Astrocyte (in vitro differentiated cells and primary cell): ENCODE results near the gene MYO16. TPM values are rescaled to one million over a fixed set of nuclear protein-coding genes. Genes with fewer than 3 reads are reported as not detected.

Experiments
- DNase-seq: peaks from one replicate; pipeline ENCODE4 v3.0.0-alpha.2; 2010; ENCODE audit warnings: low read depth
- FAIRE-seq: peaks from 2 replicates; lab custom pipeline; 2011; peaks lifted over from hg19 to GRCh38; lab: Jason Lieb, UNC
- H2AFZ ChIP-seq: 2 replicates; pipeline ENCODE4 v1.6.0; 2012; ENCODE audit warnings: low read depth, low read length, inconsistent platforms
- H3K27ac ChIP-seq: 2 replicates; pipeline ENCODE4 v1.5.1; 2011; ENCODE audit warnings: low read depth, low read length, inconsistent platforms
- H3K27me3 ChIP-seq: 2 replicates; pipeline ENCODE4 v1.6.0; 2011; ENCODE audit warnings: low read length, inconsistent platforms; ENCODE audit not compliant: insufficient read depth
- H3K36me3 ChIP-seq: 2 replicates; pipeline ENCODE4 v1.5.1; 2011; ENCODE audit warnings: low read length, inconsistent platforms; ENCODE audit not compliant: insufficient read depth
- H3K4me1 ChIP-seq: 2 replicates; pipeline ENCODE4 v1.5.1; 2011; ENCODE audit warnings: low read length, inconsistent platforms; ENCODE audit not compliant: insufficient read depth
- H3K4me2 ChIP-seq: 2 replicates; pipeline ENCODE4 v1.6.0; 2012; ENCODE audit warnings: low read length, inconsistent platforms
- H3K4me3 ChIP-seq: 2 replicates; pipeline ENCODE4 v1.5.1; 2011; ENCODE audit warnings: low read depth, mild to moderate bottlenecking, low read length, inconsistent platforms; ENCODE audit not compliant: insufficient read depth
- H3K79me2 ChIP-seq: 2 replicates; pipeline ENCODE4 v1.6.0; 2012; ENCODE audit warnings: mild to moderate bottlenecking, low read length, inconsistent platforms; ENCODE audit not compliant: insufficient read depth
- H3K9ac ChIP-seq: 2 replicates; pipeline ENCODE4 v1.6.0; 2012; ENCODE audit warnings: mild to moderate bottlenecking, low read length, inconsistent platforms
- H3K9me3 ChIP-seq: 2 replicates; pipeline ENCODE4 v1.5.1; 2012; ENCODE audit warnings: low read depth, mild to moderate bottlenecking, low read length, inconsistent platforms; ENCODE audit not compliant: insufficient read depth
- H4K20me1 ChIP-seq: 2 replicates; pipeline ENCODE4 v1.6.0; 2012; ENCODE audit warnings: low read length, inconsistent platforms; ENCODE audit not compliant: insufficient read depth
- H3K27ac Mint-ChIP-seq: one replicate; pipeline ENCODE4 v1.8.0; 2021; ENCODE audit warnings: mild to moderate bottlenecking, mixed read lengths; ENCODE audit not compliant: unreplicated experiment
- H3K27me3 Mint-ChIP-seq: one replicate; pipeline ENCODE4 v1.8.0; 2021; ENCODE audit warnings: low read depth, mixed read lengths; ENCODE audit not compliant: unreplicated experiment
- H3K36me3 Mint-ChIP-seq: one replicate; pipeline ENCODE4 v1.8.0; 2021; ENCODE audit warnings: low read depth, mixed read lengths; ENCODE audit not compliant: unreplicated experiment
- H3K4me1 Mint-ChIP-seq: one replicate; pipeline ENCODE4 v1.8.0; 2021; ENCODE audit warnings: low read depth, mixed read lengths; ENCODE audit not compliant: unreplicated experiment
- H3K4me3 Mint-ChIP-seq: one replicate; pipeline ENCODE4 v1.8.0; 2021; ENCODE audit warnings: mild to moderate bottlenecking, moderate library complexity, mixed read lengths; ENCODE audit not compliant: unreplicated experiment
- H3K9me3 Mint-ChIP-seq: one replicate; pipeline ENCODE4 v1.8.0; 2021; ENCODE audit warnings: mild to moderate bottlenecking, mixed read lengths; ENCODE audit not compliant: unreplicated experiment
- CTCF ChIP-seq: IDR thresholded peaks from 2 replicates; pipeline ENCODE4 v1.5.1; 2011; ENCODE audit warnings: low read depth, mild to moderate bottlenecking, inconsistent platforms, low read length, moderate library complexity; ENCODE audit not compliant: insufficient read depth
- EZH2 ChIP-seq: IDR thresholded peaks from 2 replicates; pipeline ENCODE4 v1.6.1; 2012; ENCODE audit warnings: mild to moderate bottlenecking, low read length, inconsistent platforms; ENCODE audit not compliant: insufficient read depth
- total RNA-seq: library from RNA; stranded (reverse); gene quantifications from 2 replicates; pipeline ENCODE4 v1.2.1, GENCODE V29; 2021

Gene MYO16
- total RNA-seq, 1 donor from 2014 or later: 0.14 TPM

GRCh38 chr13:109172136-109172535 lies 542.7 kb downstream of the MYO16 start:
- Histone ChIP-seq H3K79me2 (no peaks in the 10 kb centered on the region), H3K9me3 (no peaks in the 10 kb centered on the region), H3K36me3 (no peaks in the 10 kb centered on the region), H2AFZ (no peak overlapping the region), H3K27me3 (no peaks in the 10 kb centered on the region), H3K4me1 (no peaks in the 10 kb centered on the region), H3K27ac (no peak overlapping the region), H3K9ac (no peak overlapping the region), H3K4me2 (no peak overlapping the region), H4K20me1 (no peaks in the 10 kb centered on the region), H3K4me3 (no peak overlapping the region)
- Mint-ChIP-seq H3K9me3 (peaks cover 2% of the 10 kb centered on the region), H3K27ac (no peak overlapping the region), H3K27me3 (no peaks in the 10 kb centered on the region), H3K36me3 (no peaks in the 10 kb centered on the region), H3K4me3 (no peak overlapping the region), H3K4me1 (no peaks in the 10 kb centered on the region)
- FAIRE-seq: no peak
- DNase-seq: no peak
- TF ChIP-seq EZH2 (no peak), CTCF (no peak)

- Histone ChIP-seq H3K4me3 (no peak overlapping the region), H3K4me1 (peaks cover 1% of the 10 kb centered on the region), H3K9ac (no peak overlapping the region), H3K27me3 (no peaks in the 10 kb centered on the region), H4K20me1 (no peaks in the 10 kb centered on the region), H3K4me2 (no peak overlapping the region), H3K79me2 (no peaks in the 10 kb centered on the region), H3K36me3 (no peaks in the 10 kb centered on the region), H3K9me3 (no peaks in the 10 kb centered on the region), H3K27ac (no peak overlapping the region), H2AFZ (no peak overlapping the region)
- DNase-seq (no peak), FAIRE-seq (no peak)
- no peaks in the 10 kb centered on the region for H3K27me3 Mint-ChIP-seq
- H3K27ac Mint-ChIP-seq: no peak overlapping the region
- no peak for TF ChIP-seq CTCF
- TF ChIP-seq EZH2: no peak
- no peaks in the 10 kb centered on the region for H3K9me3 Mint-ChIP-seq
- no peak overlapping the region for H3K4me3 Mint-ChIP-seq
- no peaks in the 10 kb centered on the region for H3K36me3 Mint-ChIP-seq
- H3K4me1 Mint-ChIP-seq: peaks cover under 1% of the 10 kb centered on the region
Observed at GRCh38 chr13:109175666-109176065, 546.3 kb downstream of the MYO16 start.

GRCh38 chr13:109180905-109181425 lies 551.6 kb downstream of the MYO16 start:
- Mint-ChIP-seq H3K4me3 (no peak overlapping the region), H3K9me3 (no peaks in the 10 kb centered on the region), H3K27me3 (no peaks in the 10 kb centered on the region), H3K27ac (peak overlapping the region; percentile 90), H3K36me3 (no peaks in the 10 kb centered on the region), H3K4me1 (peaks cover 18% of the 10 kb centered on the region)
- TF ChIP-seq EZH2: no peak
- no peak for TF ChIP-seq CTCF
- peak; percentile 95 for DNase-seq
- no peaks in the 10 kb centered on the region for H3K36me3 ChIP-seq
- H3K79me2 ChIP-seq: no peaks in the 10 kb centered on the region
- no peak overlapping the region for H2AFZ ChIP-seq
- no peaks in the 10 kb centered on the region for H3K27me3 ChIP-seq
- H3K27ac ChIP-seq: peak overlapping the region; percentile 83
- FAIRE-seq: peak; percentile 98
- H3K4me1 ChIP-seq: peaks cover 13% of the 10 kb centered on the region
- H4K20me1 ChIP-seq: no peaks in the 10 kb centered on the region
- no peaks in the 10 kb centered on the region for H3K9me3 ChIP-seq
- no peak overlapping the region for H3K4me3 ChIP-seq
- H3K4me2 ChIP-seq: peak overlapping the region; percentile 48
- H3K9ac ChIP-seq: peak overlapping the region; percentile 61
